K562 (cell line): Measurements from ENCODE around the gene NUDT6.

Experiments
- ARID2 ChIP-seq: fragments of 450-650 bp; IDR thresholded peaks from 2 replicates; pipeline ENCODE4 v1.6.1; 2017; ENCODE audit warnings: antibody characterized with exemption, mild to moderate bottlenecking
- ATF3 ChIP-seq, 2 experiments: fragments of 450-650 bp in 1 of 2; sonication (generic) in 1 of 2; formaldehyde crosslinking in 1 of 2; IDR thresholded peaks in 1 of 2; conservative IDR thresholded peaks in 1 of 2; 2 replicates each; pipeline versions ENCODE4 v1.6.1 to v1.8.1; 2016 to 2023; ENCODE audit warnings: mild to moderate bottlenecking in 2 of 2, moderate library complexity in 2 of 2, inconsistent platforms in 1 of 2, missing genetic modification reagents in 1 of 2
- CTCF ChIP-seq, 3 experiments: IDR thresholded peaks in 2 of 3; conservative IDR thresholded peaks in 1 of 3; 2 replicates each; pipeline ENCODE4 v1.5.1; 2011 to 2012; ENCODE audit warnings: low read length in 3 of 3, mild to moderate bottlenecking in 3 of 3, control low read depth in 2 of 3, improper control_type of control experiment in 1 of 3, inconsistent platforms in 1 of 3, low read depth in 1 of 3, mixed read lengths in 1 of 3, moderate library complexity in 1 of 3; ENCODE audit not compliant: insufficient read depth in 2 of 3
- JUN ChIP-seq, 2 experiments: sonication (generic) in 1 of 2; formaldehyde crosslinking in 1 of 2; IDR thresholded peaks; 2 replicates each; pipeline versions ENCODE4 v1.6.1 to v1.8.0; 2012 to 2022; ENCODE audit warnings: borderline replicate concordance in 2 of 2, mild to moderate bottlenecking in 2 of 2, improper control_type of control experiment in 1 of 2, low read depth in 1 of 2, low read length in 1 of 2, missing genetic modification reagents in 1 of 2
- MEF2A ChIP-seq: IDR thresholded peaks from 2 replicates; pipeline ENCODE4 v1.6.1; 2011; ENCODE audit warnings: low read depth, mild to moderate bottlenecking, low read length, moderate library complexity; ENCODE audit not compliant: control insufficient read depth
- TEAD2 ChIP-seq: fragments of 450-650 bp; IDR thresholded peaks from 2 replicates; pipeline ENCODE4 v1.6.1; 2016; ENCODE audit warnings: missing genetic modification characterization, control low read depth, missing compliant biosample characterization

GRCh38 chr4:122894827-122895226, 27.6 kb downstream of the NUDT6 start:
- TF ChIP-seq JUN (IDR thresholded peaks at IDR 0.05; ENCODE audit: borderline replicate concordance, low read depth, low read length): no peak
- TF ChIP-seq JUN (CRISPR knock-in tag; IDR thresholded peaks at IDR 0.05; ENCODE audit: borderline replicate concordance): no peak
- TF ChIP-seq CTCF (IDR thresholded peaks at IDR 0.05 in 2 of 3, conservative IDR thresholded peaks at IDR 0.05 in 1 of 3; ENCODE audit: insufficient read depth in 2 of 3, low read depth in 1 of 3, low read length in 3 of 3): no peak
- TF ChIP-seq ATF3 (IDR thresholded peaks at IDR 0.05): no peak
- no peak for TF ChIP-seq ATF3 (CRISPR knock-in tag; conservative IDR thresholded peaks at IDR 0.05)
- no peak for TF ChIP-seq TEAD2 (tag)
- TF ChIP-seq ARID2: no peak
- no peak for TF ChIP-seq MEF2A
